PC-9 (cell line): Measurements from ENCODE around the gene IP6K3.

Experiments
- CTCF ChIP-seq: fragments of 200-600 bp; sonication (generic); conservative IDR thresholded peaks from 2 replicates; pipeline ENCODE4 v1.6.1; 2017; ENCODE audit warnings: mixed run types, antibody characterized with exemption, mild to moderate bottlenecking, moderate library complexity
- EZH2 ChIP-seq: fragments of 200-600 bp; sonication (generic); IDR thresholded peaks from 2 replicates; pipeline ENCODE4 v1.8.0; 2017; ENCODE audit warnings: antibody characterized with exemption, low read depth

- TF ChIP-seq CTCF (no peak), EZH2 (no peak)
These were observed 30.3 kb downstream of the IP6K3 start for GRCh38 chr6:33716379-33716778.
